SK-N-SH treated with all-trans-retinoic acid at 6 μM for 48 hours (cell line): ENCODE results near the gene CYGB.

Source experiments
- CREB5 ChIP-seq: fragments of 250-450 bp; sonication (Bioruptor Pico); IDR thresholded peaks from 2 replicates; pipeline ENCODE4 v1.5.1; 2020; ENCODE audit warnings: low read depth, mild to moderate bottlenecking, moderate library complexity
- RARB ChIP-seq: fragments of 250-450 bp; sonication (Bioruptor Pico); IDR thresholded peaks from 2 replicates; pipeline ENCODE4 v1.8.0; 2021; ENCODE audit warnings: mild to moderate bottlenecking, moderate library complexity
- ZC3H10 ChIP-seq: fragments of 250-450 bp; sonication (Bioruptor Pico); IDR thresholded peaks from 2 replicates; pipeline ENCODE4 v1.5.1; 2021; ENCODE audit warnings: mild to moderate bottlenecking, moderate library complexity
- ZNF565 ChIP-seq: fragments of 450-650 bp; formaldehyde crosslinking; conservative IDR thresholded peaks from 2 replicates; pipeline ENCODE4 v1.5.0; 2020; ENCODE audit warnings: low read depth, mild to moderate bottlenecking, moderate library complexity
- ZNF70 ChIP-seq: fragments of 450-650 bp; formaldehyde crosslinking; IDR thresholded peaks from 2 replicates; pipeline ENCODE4 v1.5.0; 2020; ENCODE audit warnings: mild to moderate bottlenecking, moderate library complexity
- TF ChIP-seq, protein P1 (sequence below): fragments of 250-450 bp; sonication (Bioruptor Pico); IDR thresholded peaks from 2 replicates; pipeline ENCODE4 v1.8.0; 2020; ENCODE audit warnings: mild to moderate bottlenecking, moderate library complexity, borderline replicate concordance

- TF ChIP-seq, protein P1, sequence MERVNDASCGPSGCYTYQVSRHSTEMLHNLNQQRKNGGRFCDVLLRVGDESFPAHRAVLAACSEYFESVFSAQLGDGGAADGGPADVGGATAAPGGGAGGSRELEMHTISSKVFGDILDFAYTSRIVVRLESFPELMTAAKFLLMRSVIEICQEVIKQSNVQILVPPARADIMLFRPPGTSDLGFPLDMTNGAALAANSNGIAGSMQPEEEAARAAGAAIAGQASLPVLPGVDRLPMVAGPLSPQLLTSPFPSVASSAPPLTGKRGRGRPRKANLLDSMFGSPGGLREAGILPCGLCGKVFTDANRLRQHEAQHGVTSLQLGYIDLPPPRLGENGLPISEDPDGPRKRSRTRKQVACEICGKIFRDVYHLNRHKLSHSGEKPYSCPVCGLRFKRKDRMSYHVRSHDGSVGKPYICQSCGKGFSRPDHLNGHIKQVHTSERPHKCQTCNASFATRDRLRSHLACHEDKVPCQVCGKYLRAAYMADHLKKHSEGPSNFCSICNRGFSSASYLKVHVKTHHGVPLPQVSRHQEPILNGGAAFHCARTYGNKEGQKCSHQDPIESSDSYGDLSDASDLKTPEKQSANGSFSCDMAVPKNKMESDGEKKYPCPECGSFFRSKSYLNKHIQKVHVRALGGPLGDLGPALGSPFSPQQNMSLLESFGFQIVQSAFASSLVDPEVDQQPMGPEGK: no peak
- TF ChIP-seq ZNF565 (CRISPR knock-in tag): no peak
- no peak for TF ChIP-seq RARB
- no peak for TF ChIP-seq CREB5 (CRISPR knock-in tag)
- TF ChIP-seq ZC3H10: no peak
- TF ChIP-seq ZNF70 (CRISPR knock-in tag): no peak
These were observed 32.9 kb upstream of the CYGB start for GRCh38 chr17:76570457-76570856.
